Dendritic cell treated with granulocyte-macrophage colony-stimulating factor and Interleukin-4, amounts not matched to agents 40 ng/mL and 50 ng/mL, for 4 days (primary cell): ENCODE measurements around the gene AMACR.
"Not testable (repeated sequence)": the region's sequence is repeated elsewhere in the genome, so short reads cannot be mapped to it uniquely, and the experiment has no call there.

Source experiments
- H3K27ac Mint-ChIP-seq: one replicate; pipeline ENCODE4 v1.8.0; 2022; ENCODE audit warnings: mild to moderate bottlenecking, mixed read lengths
- H3K27me3 Mint-ChIP-seq: one replicate; pipeline ENCODE4 v1.8.0; 2022; ENCODE audit warnings: mild to moderate bottlenecking, mixed read lengths
- H3K36me3 Mint-ChIP-seq: one replicate; pipeline ENCODE4 v1.8.0; 2022; ENCODE audit warnings: low read depth, mixed read lengths
- H3K4me1 Mint-ChIP-seq: one replicate; pipeline ENCODE4 v1.8.0; 2022; ENCODE audit warnings: low read depth, mixed read lengths
- H3K4me3 Mint-ChIP-seq: one replicate; pipeline ENCODE4 v1.8.0; 2022; ENCODE audit warnings: mild to moderate bottlenecking, moderate library complexity, mixed read lengths
- H3K9me3 Mint-ChIP-seq: one replicate; pipeline ENCODE4 v1.8.0; 2022; ENCODE audit warnings: mixed read lengths
- intact Hi-C: fragments of 100-400 bp; cut with micrococcal nuclease; formaldehyde crosslinking; loops from one replicate; pipeline ENCODE4 v1.15.0; 2022

The AMACR gene

DNA sequence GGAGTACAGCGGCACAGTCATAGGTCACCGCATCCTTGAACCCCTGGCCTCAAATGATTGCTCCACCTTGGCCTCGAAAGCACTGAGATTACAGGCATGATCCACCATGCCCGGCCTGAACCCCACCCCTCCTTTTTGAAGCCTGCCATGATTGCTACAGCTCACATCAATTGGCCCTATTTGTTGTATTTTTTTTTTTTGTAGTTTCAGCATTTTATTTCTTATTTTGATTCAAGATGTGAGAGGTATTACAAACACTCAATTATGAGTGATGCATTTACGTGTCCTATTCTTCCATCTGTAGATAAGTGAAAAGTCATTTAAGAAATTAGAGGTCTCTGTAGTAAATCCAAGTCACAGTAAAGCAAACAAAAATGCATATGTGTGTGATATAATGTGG lies 55.7 kb downstream of the AMACR start:
- H3K4me3 Mint-ChIP-seq, H3K27ac Mint-ChIP-seq, H3K27me3 Mint-ChIP-seq, H3K9me3 Mint-ChIP-seq, intact Hi-C loops, H3K36me3 Mint-ChIP-seq, H3K4me1 Mint-ChIP-seq: not testable (repeated sequence)

DNA sequence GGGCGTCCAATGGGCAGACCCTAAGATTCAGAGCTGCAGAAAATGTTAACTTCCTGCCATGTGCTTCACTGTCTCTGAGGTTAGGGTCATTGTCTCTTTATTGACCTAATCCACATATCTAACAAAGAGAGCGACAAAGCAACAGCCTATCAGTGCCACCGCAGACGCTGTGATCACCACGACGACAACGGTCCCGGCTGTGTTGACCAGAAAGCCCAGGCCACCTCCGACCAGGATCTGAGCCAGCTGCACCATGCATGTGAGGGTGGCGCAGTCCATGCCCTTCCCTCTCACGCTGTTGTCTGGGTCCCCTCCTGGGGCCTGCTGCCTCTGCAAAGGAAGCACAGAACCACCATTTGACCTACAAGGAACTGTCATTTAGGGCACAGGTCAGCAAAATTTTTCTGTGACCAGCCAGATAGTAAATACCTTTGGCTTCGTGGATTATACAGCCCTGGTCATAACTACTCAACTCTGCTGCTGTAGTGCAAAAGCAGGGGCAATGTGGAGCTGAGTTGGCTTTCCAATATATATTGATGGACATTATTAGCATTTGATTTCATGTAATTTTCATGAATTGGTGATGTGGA lies 63.2 kb downstream of the AMACR start:
- Mint-ChIP-seq H3K9me3 (no peaks in the 10 kb centered on the region), H3K4me1 (no peaks in the 10 kb centered on the region), H3K27ac (no peak overlapping the region), H3K4me3 (no peak overlapping the region), H3K27me3 (peaks cover 14% of the 10 kb centered on the region), H3K36me3 (no peaks in the 10 kb centered on the region)
- intact Hi-C loops, result no loop called here

DNA sequence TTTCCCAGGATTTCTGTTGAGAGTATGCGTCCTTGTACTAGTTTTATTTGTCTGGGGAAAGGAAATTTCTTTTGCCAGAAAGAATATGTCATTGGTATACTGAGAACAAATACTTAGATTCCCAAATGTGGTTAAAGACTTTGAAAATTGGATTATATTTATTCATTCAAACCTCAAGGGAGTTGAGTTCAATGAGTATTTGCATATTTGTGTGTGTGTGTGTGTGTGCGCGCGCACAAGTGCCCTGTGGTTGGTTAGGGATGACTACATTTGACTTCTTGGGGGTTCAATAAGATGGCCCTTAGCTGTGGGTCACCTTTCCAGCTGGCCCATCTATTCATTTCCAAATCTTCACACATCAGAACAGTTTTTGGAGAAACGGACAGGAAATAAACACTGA lies 66.8 kb downstream of the AMACR start:
- Mint-ChIP-seq H3K4me3 (no peak overlapping the region), H3K4me1 (no peaks in the 10 kb centered on the region), H3K27ac (no peak overlapping the region), H3K9me3 (no peaks in the 10 kb centered on the region), H3K27me3 (peaks cover 45% of the 10 kb centered on the region), H3K36me3 (no peaks in the 10 kb centered on the region)
- intact Hi-C loops, result no loop called here

GRCh38 chr5:33939556-33940262 lies 68.1 kb downstream of the AMACR start:
- intact Hi-C loops, result no loop called here
- Mint-ChIP-seq H3K27me3 (peaks cover 56% of the 10 kb centered on the region), H3K36me3 (no peaks in the 10 kb centered on the region), H3K4me3 (no peak overlapping the region), H3K27ac (no peak overlapping the region), H3K9me3 (no peaks in the 10 kb centered on the region), H3K4me1 (no peaks in the 10 kb centered on the region)

DNA sequence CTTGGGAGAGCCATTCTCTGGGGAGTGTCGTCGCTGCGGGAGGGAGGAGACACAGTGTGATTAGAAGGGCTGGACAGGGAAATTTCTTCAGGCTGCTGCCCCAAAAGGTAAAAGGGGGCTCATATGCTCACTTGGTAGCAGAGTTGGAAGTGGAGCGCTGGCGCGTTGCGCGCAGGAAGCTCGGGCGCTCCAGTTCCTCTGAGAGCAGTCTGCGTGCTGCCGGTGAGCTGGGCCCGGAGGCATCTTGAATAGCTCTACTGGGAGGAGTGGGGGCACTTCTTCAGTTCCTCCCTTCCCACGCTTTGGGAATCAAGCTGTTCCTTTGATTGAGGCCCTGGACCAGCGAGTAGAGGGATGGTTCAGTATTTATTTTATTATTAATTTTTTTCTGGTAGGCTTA lies 69.0 kb downstream of the AMACR start:
- Mint-ChIP-seq H3K4me1 (no peaks in the 10 kb centered on the region), H3K27ac (no peak overlapping the region), H3K36me3 (no peaks in the 10 kb centered on the region), H3K27me3 (peaks cover 56% of the 10 kb centered on the region), H3K4me3 (no peak overlapping the region), H3K9me3 (no peaks in the 10 kb centered on the region)
- intact Hi-C loops, result no loop called here

- Mint-ChIP-seq H3K9me3 (no peaks in the 10 kb centered on the region), H3K27ac (no peak overlapping the region), H3K36me3 (no peaks in the 10 kb centered on the region), H3K4me3 (no peak overlapping the region), H3K4me1 (no peaks in the 10 kb centered on the region), H3K27me3 (peaks cover 56% of the 10 kb centered on the region)
- intact Hi-C loops, result no loop called here
Measured at GRCh38 chr5:33938507-33938796, 69.4 kb downstream of the AMACR start.

GRCh38 chr5:33937707-33938506 lies 69.9 kb downstream of the AMACR start:
- Mint-ChIP-seq H3K4me1 (no peaks in the 10 kb centered on the region), H3K4me3 (no peak overlapping the region), H3K27me3 (peaks cover 56% of the 10 kb centered on the region), H3K36me3 (no peaks in the 10 kb centered on the region), H3K9me3 (no peaks in the 10 kb centered on the region), H3K27ac (no peak overlapping the region)
- intact Hi-C loops, result no loop called here

DNA sequence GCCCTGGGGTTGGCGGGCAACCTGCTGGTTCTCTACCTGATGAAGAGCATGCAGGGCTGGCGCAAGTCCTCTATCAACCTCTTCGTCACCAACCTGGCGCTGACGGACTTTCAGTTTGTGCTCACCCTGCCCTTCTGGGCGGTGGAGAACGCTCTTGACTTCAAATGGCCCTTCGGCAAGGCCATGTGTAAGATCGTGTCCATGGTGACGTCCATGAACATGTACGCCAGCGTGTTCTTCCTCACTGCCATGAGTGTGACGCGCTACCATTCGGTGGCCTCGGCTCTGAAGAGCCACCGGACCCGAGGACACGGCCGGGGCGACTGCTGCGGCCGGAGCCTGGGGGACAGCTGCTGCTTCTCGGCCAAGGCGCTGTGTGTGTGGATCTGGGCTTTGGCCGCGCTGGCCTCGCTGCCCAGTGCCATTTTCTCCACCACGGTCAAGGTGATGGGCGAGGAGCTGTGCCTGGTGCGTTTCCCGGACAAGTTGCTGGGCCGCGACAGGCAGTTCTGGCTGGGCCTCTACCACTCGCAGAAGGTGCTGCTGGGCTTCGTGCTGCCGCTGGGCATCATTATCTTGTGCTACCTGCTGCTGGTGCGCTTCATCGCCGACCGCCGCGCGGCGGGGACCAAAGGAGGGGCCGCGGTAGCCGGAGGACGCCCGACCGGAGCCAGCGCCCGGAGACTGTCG lies 70.7 kb downstream of the AMACR start:
- Mint-ChIP-seq H3K9me3 (no peaks in the 10 kb centered on the region), H3K4me1 (no peaks in the 10 kb centered on the region), H3K27ac (no peak overlapping the region), H3K36me3 (no peaks in the 10 kb centered on the region), H3K4me3 (no peak overlapping the region), H3K27me3 (peaks cover 53% of the 10 kb centered on the region)
- intact Hi-C loops, result no loop called here

DNA sequence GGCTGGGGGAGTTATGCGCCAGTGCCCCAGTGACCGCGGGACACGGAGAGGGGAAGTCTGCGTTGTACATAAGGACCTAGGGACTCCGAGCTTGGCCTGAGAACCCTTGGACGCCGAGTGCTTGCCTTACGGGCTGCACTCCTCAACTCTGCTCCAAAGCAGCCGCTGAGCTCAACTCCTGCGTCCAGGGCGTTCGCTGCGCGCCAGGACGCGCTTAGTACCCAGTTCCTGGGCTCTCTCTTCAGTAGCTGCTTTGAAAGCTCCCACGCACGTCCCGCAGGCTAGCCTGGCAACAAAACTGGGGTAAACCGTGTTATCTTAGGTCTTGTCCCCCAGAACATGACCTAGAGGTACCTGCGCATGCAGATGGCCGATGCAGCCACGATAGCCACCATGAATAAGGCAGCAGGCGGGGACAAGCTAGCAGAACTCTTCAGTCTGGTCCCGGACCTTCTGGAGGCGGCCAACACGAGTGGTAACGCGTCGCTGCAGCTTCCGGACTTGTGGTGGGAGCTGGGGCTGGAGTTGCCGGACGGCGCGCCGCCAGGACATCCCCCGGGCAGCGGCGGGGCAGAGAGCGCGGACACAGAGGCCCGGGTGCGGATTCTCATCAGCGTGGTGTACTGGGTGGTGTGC lies 71.4 kb downstream of the AMACR start, which contains the start of gene RXFP3:
TSS of gene RXFP3 (plus strand) at position 6 of the 636 bp plus-strand sequence. CDS start at position 361, 355 bp downstream.
- no peaks in the 10 kb centered on the region for H3K9me3 Mint-ChIP-seq
- no peak within 1 kb of the TSS for H3K4me3 Mint-ChIP-seq
- H3K27me3 Mint-ChIP-seq, result peaks cover 48% of the 10 kb centered on the region
- intact Hi-C loops, result no loop called here
- no peak within 1 kb of the TSS for H3K27ac Mint-ChIP-seq
- no peaks in the 10 kb centered on the region for H3K36me3 Mint-ChIP-seq
- no peaks in the 10 kb centered on the region for H3K4me1 Mint-ChIP-seq
